Stimulated activated CD8-positive, alpha-beta memory T cell treated with anti-CD3 and anti-CD28 coated beads, Interleukin-4, amount 100 ng/mL, for 48 hours (primary cell): ENCODE data around the gene CHMP4B.

Experiments
- DNase-seq: peaks from one replicate; pipeline ENCODE4 v3.0.0-alpha.2; 2020

CHMP4B gene

GRCh38 chr20:33822423-33822822, 11.3 kb downstream of the CHMP4B start:
- no peak for DNase-seq

GRCh38 chr20:33822991-33823390, 11.8 kb downstream of the CHMP4B start:
- no peak for DNase-seq

- no peak for DNase-seq
Measured at GRCh38 chr20:33824852-33825251, 13.7 kb downstream of the CHMP4B start.

GRCh38 chr20:33825340-33826269, 14.5 kb downstream of the CHMP4B start:
- DNase-seq, result no peak

- no peak for DNase-seq
Measured at GRCh38 chr20:33826270-33826897, 15.2 kb downstream of the CHMP4B start.

GRCh38 chr20:33827109-33827508, 16.0 kb downstream of the CHMP4B start:
- DNase-seq, result no peak

GRCh38 chr20:33827634-33828325, 16.6 kb downstream of the CHMP4B start:
- DNase-seq, result no peak

- DNase-seq, result no peak
Measured at GRCh38 chr20:33828326-33828844, 17.2 kb downstream of the CHMP4B start.

- DNase-seq, result no peak
Measured at GRCh38 chr20:33828967-33829560, 17.9 kb downstream of the CHMP4B start.

- DNase-seq, result no peak
Measured at GRCh38 chr20:33829636-33830035, 18.5 kb downstream of the CHMP4B start.

GRCh38 chr20:33830371-33830770, 19.2 kb downstream of the CHMP4B start:
- no peak for DNase-seq

GRCh38 chr20:33832103-33832804, 21.1 kb downstream of the CHMP4B start:
- no peak for DNase-seq

- DNase-seq, result no peak
Measured at GRCh38 chr20:33833333-33833732, 22.2 kb downstream of the CHMP4B start.

- no peak for DNase-seq
Measured at GRCh38 chr20:33835615-33836172, 24.5 kb downstream of the CHMP4B start.

GRCh38 chr20:33836277-33836676, 25.1 kb downstream of the CHMP4B start:
- no peak for DNase-seq

GRCh38 chr20:33837096-33837830, 26.1 kb downstream of the CHMP4B start:
- DNase-seq, result no peak

GRCh38 chr20:33838035-33838864, 27.1 kb downstream of the CHMP4B start:
- no peak for DNase-seq

GRCh38 chr20:33839591-33839990, 28.4 kb downstream of the CHMP4B start:
- no peak for DNase-seq

GRCh38 chr20:33840160-33840559, 29.0 kb downstream of the CHMP4B start:
- DNase-seq, result no peak

- DNase-seq, result no peak
Measured at GRCh38 chr20:33840759-33841435, 29.7 kb downstream of the CHMP4B start.
